ENCODE data around the gene IL23R. TPM values are rescaled to one million over a fixed set of nuclear protein-coding genes. Genes with fewer than 3 reads are reported as not detected.
A peak's percentile ranks its signal among the peaks of the same experiment; 100 is the strongest.
"Not testable (repeated sequence)": the region's sequence is repeated elsewhere in the genome, so short reads cannot be mapped to it uniquely, and the experiment has no call there.

Gene IL23R
- total RNA-seq, 2 donors from 2014 or later = not detected

- DNase-seq (no peak), ATAC-seq (no peak)
- intact Hi-C loops (cut with DNase I) = loop anchor here in 1 of 2 donors (10.0 kb wide), 1 partner anchor 152 kb away; no protein-coding TSS in a partner anchor
These were observed 19.7 kb upstream of the IL23R start for GRCh38 chr1:67146539-67146938.

DNA sequence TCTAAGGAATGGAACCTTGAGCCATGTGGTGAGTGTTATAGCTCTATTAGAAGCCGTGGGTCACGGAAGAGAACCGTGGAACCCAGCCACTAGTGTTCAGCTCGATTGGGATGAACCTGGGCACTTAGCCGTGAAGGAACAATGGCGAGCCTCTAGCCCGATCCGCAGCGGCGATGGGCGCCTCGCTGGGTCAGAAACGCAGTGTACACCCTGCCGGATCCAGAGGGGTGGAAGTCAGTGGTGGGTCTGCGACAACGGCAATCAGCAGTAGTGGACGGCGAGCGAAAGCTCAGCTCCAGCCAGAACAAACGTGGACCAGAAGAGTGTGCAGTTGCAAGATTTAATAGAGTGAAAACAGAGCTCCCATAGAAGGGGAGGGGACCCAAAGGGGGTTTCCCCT is 18.3 kb upstream of the IL23R start:
- not testable (repeated sequence) for DNase-seq, ATAC-seq
- intact Hi-C loops (cut with DNase I) = loop anchor here in 1 of 2 donors (10.0 kb wide), 1 partner anchor 153 kb away; no protein-coding TSS in a partner anchor

GRCh38 chr1:67148516-67149178 is 17.6 kb upstream of the IL23R start:
- DNase-seq = no peak
- peak; percentile 33 to 44 for ATAC-seq
- intact Hi-C loops (cut with DNase I) = loop anchor here (1.0 to 10.0 kb wide), 2 partner anchors 152 to 154 kb away; no protein-coding TSS in a partner anchor

DNA sequence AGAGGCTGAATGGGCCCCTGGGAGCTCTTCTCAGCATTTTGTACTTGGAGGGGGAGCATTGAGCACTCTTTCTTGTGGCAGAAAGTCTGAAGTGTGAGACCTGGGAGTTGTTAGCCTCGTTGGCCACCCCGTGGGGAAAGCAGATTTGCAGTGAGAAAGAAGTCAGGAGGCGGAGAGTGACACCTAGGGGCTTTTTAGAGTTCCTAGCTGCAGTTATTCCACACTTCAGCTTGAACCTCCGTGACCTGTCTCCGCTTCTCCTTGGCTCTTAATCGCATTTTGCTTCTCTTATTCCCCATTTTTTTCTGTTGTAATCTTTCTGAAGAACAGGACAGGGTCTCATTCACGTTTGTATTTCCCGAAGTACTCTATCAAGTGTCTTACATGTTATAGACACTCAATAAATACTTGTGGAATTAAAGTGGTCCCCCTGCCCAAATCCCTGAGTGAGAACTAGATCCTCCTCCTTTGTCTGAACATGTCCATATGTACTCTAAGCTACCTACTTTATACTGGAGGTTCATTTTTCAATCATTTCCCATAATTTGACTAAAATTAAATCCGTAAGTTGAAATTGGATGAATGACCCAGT is 17.0 kb upstream of the IL23R start:
- intact Hi-C loops (cut with DNase I) = loop anchor here (1.0 to 10.0 kb wide), 2 partner anchors 153 to 154 kb away; no protein-coding TSS in a partner anchor
- ATAC-seq (peak; percentile 91 to 96), DNase-seq (peak; percentile 61)

DNA sequence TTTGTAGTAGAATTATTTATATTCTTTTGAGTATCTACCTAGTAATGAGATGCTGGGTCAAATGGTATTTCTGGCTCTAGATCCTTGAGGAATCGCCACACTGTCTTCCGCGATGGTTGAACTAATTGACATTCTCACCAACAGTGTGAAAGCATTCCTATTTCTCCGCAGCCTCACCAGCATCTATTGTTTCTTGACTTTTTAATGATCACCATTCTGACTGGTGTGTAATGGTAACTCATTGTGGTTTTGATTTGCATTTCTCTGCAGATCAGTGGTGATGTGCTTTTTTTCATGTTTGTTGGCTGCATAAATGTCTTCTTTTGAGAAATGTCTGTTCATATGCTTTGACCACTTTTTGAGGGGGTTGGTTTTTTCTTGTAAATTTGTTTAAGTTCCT is 15.3 kb upstream of the IL23R start:
- DNase-seq (no peak), ATAC-seq (no peak)
- intact Hi-C loops (cut with DNase I) = loop anchor here in 1 of 2 donors (5.0 kb wide), 1 partner anchor 384 kb away; no protein-coding TSS in a partner anchor

DNA sequence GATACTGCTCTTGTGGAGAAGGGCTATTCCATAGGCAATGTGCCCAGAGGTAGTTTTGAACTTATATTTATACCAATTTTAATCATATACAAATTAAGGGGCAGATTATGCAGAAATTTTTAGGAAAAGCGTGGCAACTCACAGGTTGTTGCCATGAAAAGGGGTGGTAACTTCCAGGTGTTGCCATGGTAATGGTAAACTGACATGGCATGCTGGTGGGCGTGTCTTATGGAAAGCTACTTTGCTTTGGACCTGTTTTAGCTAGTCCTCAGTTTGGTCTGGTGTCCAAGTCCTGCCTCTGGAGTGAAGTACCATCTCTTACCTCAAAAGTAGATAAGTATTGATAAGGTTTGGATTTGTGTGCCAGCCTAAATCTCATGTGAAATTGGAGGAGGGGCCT is 7.9 kb upstream of the IL23R start:
- intact Hi-C loops (cut with DNase I) = no loop called here
- ATAC-seq (no peak), DNase-seq (no peak)

DNA sequence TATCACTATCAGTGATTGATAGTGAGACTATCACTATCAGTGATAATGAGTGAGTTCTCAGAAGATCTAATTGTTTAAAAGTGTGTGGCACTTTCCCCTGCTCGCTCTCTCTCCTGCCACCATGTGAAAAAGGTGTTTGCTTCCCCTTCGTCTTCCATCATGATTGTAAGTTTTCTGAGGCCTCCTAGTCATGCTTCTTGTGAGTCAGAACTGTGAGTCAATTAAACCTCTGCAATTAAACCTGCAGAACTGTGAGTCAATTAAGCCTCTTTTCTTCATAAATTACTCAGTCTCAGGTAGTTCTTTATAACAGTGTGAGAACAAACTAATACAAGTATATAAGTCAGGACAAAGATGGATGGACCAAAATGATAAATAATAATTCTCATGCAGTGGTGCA is 7.0 kb upstream of the IL23R start:
- intact Hi-C loops (cut with DNase I) = no loop called here
- no peak for DNase-seq
- no peak for ATAC-seq

GRCh38 chr1:67162954-67163353 is 3.3 kb upstream of the IL23R start:
- no peak for DNase-seq
- no peak for ATAC-seq
- intact Hi-C loops (cut with DNase I) = no loop called here

DNA sequence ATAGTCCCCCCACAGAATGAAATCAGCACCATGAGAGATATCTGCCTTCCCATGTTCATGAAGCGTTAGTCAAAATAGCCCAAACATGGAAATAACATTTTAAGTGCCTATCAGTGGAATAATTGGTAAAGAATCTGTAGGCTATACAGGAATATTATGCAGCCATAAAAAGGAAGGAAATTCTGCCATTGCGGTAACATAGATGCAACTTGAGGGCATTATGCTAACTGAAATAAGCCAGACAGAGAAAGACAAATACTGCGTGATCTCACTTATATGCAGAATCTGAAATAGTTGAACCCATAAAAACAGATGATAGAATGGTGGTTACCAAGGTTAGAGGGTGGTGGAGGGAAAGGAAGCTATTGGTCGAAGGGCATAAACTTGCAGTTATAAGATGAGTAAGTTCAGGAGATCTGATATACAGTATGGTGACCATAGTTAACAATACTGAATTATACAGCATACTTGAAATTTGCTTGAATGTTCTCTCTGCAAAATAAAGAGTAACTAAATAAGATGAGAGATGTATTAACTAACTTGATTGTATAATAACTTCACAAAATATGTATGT is 699 bp upstream of the IL23R start:
- ATAC-seq (no peak), DNase-seq (no peak)
- intact Hi-C loops (cut with DNase I) = no loop called here

DNA sequence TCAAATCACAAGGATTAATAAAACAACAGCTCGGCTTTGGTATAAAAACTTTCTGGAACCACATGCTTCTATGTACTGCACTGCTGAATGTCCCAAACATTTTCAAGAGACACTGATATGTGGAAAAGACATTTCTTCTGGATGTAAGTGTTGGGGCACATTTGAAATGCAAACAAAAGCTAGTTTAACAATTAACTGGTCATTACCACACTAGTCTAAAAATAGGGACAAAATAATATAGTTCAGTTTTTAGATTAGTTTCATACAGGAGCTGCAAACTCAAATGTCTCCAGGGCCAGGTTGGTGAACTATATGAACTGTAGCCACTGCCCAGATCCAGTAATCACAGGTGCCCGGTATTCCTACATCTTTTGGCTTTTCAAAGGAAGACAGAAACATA is 3.2 kb downstream of the IL23R start:
- intact Hi-C loops (cut with DNase I) = no loop called here

DNA sequence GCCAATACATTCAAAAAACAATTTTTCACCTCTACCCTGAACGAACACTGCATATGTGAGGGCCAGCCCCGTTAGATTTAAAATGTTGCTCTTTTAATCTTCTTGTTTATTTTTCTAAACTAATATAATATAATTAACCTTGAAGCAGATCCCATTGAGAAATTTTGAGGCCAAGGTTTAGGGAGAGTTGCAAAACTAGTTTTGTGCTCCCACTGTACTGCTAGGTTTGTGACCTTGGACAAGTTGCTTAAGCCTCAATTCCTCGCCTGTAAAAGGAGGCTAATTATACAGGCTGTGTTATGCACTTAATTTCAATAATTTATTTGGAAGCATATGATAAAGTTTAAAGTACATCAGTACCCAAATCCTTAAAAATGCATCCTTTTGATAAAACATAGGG is 3.7 kb downstream of the IL23R start:
- intact Hi-C loops (cut with DNase I) = no loop called here
- ATAC-seq (no peak), DNase-seq (no peak)

More for the DNA sequence above, 3.2 kb downstream of the IL23R start:
- DNase-seq (no peak), ATAC-seq (no peak)

GRCh38 chr1:67170751-67171573 is 4.7 kb downstream of the IL23R start:
- ATAC-seq = no peak
- intact Hi-C loops (cut with DNase I) = no loop called here
- DNase-seq = no peak

DNA sequence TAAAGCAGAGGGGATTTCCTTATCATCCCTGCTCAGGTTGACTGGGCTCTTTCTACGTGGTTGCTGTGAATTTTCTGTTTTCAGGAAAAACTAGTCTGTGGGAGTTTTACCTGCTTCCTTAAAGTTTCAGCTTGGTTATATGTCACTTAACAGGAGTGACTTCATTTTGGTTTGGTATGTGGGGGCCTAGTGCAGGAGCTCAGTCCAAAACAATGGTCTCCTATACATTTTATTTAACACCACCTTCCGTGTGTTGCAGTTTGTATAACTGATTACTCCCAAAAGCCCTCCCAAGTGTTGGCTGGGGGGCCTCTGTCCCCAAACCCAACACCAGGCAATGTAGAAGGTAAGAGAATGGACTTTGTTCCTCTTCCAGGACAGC is 5.3 kb downstream of the IL23R start:
- no peak for ATAC-seq
- DNase-seq = no peak
- intact Hi-C loops (cut with DNase I) = no loop called here

- intact Hi-C loops (cut with DNase I) = no loop called here
- ATAC-seq = no peak
- DNase-seq = no peak
These were observed 5.7 kb downstream of the IL23R start for GRCh38 chr1:67171978-67172377.

DNA sequence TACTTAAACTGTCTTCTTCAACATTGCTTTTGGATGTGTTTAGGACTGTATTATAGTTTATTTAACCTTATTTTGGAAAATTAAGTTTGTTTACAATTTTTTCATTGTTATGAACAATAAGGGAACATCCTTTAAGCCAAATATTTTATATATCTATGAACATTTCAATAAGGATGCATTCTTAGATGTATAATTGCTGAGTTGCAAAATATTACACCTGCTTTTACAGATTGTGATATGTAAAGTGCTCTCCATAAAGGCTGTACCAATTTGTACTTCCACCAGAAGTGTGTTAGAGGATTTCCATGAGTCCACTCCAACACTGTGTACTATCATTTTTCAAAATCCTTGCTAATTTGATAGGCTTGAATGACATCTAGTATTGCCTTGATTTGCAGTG is 7.7 kb downstream of the IL23R start:
- intact Hi-C loops (cut with DNase I) = no loop called here
- DNase-seq = no peak

GRCh38 chr1:67174716-67175284 is 8.5 kb downstream of the IL23R start:
- no peak for ATAC-seq
- no peak for DNase-seq
- intact Hi-C loops (cut with DNase I) = no loop called here

More for the DNA sequence above, 7.7 kb downstream of the IL23R start:
- no peak for ATAC-seq

- DNase-seq = no peak
- ATAC-seq = no peak
- intact Hi-C loops (cut with DNase I) = no loop called here
These were observed 9.4 kb downstream of the IL23R start for GRCh38 chr1:67175530-67176087.

GRCh38 chr1:67184838-67185421 is 18.7 kb downstream of the IL23R start:
- DNase-seq (no peak), ATAC-seq (no peak)
- intact Hi-C loops (cut with DNase I) = no loop called here

DNA sequence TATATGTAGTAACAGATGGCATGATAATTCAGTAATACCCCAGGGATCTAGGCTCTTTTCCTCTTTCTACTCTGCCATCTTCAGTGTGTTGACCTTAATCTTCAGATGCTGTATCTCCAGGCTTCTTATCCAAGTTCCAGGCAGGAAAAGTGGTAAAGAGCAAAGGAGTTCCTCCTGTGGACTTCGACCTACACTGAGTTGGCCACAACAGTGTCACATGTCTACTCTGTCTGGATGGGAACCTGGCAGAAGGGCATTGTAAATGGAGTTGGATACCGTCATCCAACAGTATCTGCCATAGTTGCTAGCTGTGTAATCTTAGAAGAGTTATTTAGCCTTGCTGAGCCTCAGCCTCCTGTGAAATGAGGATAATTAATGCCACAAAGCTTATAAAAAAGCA is 21.9 kb downstream of the IL23R start:
- DNase-seq = no peak
- intact Hi-C loops (cut with DNase I) = no loop called here
- no peak for ATAC-seq

Data from left cardiac atrium (tissue), 4 donors.